Activated gamma-delta T cell treated with anti-CD3 and anti-CD28 coated beads, Interleukin-2, amount 50 U/mL, for 16 hours (primary cell): ENCODE results near the gene MYF5.

ENCODE experiments used
- DNase-seq: peaks from one replicate; pipeline ENCODE4 v3.0.0-alpha.2; 2020; ENCODE audit warnings: low read depth

MYF5 gene

DNA sequence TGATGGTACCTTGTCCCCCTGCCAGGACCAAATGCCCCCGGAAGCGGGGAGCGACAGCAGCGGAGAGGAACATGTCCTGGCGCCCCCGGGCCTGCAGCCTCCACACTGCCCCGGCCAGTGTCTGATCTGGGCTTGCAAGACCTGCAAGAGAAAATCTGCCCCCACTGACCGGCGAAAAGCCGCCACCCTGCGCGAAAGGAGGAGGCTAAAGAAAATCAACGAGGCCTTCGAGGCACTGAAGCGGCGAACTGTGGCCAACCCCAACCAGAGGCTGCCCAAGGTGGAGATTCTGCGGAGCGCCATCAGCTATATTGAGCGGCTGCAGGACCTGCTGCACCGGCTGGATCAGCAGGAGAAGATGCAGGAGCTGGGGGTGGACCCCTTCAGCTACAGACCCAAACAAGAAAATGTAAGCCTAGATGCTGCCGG, 8.9 kb upstream of the MYF5 start:
- DNase-seq = no peak

DNA sequence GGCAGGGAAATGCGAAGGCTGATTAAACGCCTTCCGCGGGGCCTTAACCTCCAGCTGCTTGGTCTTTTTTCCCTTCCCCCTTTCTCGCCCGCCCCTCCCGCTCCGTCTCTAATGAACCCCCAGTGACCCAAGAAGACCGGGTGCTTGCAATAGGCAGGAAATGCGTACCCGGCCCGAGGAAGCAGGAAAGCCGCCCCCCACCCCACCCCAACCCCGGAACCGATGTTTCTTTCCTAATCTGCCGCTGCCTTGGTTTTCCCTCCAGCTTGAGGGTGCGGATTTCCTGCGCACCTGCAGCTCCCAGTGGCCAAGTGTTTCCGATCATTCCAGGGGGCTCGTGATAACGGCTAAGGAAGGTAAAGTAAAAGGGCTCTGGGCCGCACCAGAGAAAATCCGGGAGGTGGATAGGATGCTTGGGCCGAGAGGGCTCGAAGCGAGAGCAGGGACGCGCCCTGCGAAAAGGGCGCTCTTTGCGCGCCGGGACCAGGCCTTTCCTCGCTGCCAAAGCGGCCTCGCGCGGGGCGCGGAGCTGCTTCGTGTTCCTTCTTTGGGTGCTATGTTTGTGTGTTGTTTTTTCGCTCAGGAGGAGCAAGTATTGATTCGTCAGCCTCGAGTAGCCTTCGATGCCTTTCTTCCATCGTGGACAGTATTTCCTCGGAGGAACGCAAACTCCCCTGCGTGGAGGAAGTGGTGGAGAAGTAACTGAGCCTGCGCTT, 8.3 kb upstream of the MYF5 start:
- DNase-seq = no peak

DNA sequence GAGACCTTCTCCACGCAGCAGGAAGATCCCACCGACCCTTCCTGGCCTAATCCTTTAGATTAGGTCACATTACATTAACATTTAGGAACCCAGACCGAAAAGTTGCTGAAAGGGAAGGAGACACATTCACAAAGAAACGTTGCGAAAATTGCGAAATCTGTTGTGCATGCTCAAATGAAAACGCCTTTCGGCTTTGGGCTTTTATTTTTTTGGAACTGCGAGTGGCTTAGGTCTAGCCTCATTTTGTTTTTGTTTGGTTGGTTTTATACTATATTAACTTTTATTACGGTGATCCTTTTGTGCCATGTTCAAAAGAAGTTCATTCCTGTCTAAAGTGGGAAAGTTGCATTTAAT, 7.8 kb upstream of the MYF5 start:
- DNase-seq = no peak

DNA sequence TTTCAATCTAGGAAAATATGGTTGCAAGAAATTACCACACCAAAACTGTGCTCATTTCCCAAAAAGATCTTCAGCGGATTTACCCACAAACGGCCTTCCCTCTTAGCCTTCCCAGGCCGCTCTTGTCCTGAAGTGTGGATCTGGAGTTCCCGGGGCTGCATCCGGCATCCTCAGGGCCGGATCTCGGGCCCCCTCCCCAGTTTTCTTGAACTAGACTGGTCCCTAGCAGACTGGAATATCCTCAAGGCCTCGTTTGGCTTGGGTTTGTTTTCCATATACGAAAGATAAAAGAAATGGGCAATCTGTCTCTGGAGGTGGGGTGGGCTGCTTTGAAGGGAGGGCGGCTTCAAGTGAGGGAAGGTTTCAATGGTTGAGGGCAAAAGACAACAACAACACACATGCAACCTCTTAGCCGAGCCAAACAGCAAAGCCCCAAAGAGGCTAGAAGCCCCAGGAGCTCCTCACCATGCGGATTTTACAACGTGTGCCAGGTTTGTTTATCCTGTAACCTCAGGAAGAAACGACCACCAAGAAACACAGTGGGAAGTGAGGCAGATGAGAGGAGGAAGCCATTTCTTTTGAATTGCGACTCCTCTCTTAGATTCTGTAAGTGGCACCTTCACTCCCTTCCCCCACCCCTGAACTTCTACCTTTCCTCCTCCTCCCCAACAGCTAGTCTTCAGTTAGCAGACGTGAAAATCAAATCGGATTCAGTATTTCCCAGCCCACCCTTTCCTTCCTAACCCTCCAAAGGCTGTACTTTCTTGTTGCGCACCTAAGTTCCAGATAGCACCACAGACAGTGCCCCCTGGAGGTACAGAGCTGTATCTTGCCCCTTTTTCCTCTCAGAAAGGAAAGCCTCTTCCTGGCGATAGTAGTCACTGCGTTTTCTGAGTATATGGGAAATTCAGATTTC, 6.6 kb upstream of the MYF5 start:
- DNase-seq = no peak

DNA sequence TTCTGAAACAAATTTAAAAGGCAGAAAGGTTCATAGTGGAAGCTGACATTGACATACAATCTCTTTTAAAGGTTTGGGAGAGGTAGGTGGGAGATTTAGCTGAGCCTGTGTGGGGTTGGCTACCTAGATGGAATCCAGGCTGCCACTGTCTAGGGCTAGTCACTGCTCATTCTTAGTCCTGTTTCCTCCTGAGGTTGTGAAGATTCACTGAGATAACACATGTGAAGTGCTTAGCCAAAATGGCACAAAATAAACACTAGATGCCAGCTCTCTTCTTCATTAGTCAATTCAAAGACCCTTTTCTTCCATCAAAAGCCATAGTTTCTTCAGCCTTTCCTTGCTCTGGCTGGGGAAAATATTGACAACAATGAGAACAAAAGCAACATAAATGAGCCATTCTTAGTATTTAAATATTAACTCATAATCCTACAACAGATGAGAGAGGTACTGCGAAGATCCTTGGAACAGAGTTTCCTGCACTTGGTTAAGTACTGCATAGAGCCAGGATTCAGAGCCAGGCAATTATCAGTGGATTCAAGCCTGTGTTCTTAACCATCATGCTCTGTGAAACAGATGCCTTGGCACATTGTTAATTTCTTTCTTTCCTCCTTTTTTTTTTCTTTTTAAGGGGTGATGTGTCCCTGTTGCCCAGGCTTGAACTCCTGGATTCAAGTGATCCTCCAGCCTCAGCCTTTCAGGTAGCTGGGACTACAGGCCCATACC, 5.8 kb upstream of the MYF5 start:
- no peak for DNase-seq

DNA sequence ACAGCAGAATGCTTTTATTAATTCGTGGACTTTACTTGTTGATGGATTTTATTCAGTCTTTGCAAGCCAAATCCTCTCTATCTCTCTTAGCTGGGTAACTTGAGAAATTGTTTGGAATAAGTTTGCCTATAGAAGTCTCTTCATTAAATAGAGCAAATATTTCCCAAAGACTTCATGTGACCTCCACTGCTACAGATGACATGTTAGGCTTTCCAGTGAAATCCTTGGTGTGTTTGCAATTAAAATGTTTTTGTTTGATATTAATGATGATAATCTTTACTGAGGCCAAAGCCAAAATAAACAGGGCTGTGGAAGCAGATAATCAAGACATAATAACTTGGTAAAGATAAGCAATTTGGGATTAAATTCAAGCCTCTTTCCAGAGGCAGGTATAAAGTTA, 4.8 kb upstream of the MYF5 start:
- no peak for DNase-seq

DNA sequence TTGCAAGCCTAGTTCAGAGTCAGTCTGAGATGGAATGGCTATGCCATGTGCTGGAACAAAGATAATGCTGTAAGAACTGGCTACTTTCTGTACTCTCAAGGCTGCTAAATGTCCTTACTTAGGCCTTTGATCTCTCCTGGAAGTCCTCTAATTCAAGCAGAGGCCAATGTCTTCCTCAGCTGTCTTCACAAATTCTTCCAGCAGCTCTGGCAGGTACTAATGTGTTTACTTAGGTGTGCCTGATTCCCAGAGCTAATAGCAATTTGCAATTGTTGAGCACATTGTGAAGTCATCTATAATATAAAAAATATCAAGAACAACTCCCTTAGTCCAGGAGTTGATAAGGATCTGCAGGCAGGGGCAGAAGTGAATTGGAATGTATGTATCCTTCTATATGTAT, 3.8 kb upstream of the MYF5 start:
- no peak for DNase-seq

DNA sequence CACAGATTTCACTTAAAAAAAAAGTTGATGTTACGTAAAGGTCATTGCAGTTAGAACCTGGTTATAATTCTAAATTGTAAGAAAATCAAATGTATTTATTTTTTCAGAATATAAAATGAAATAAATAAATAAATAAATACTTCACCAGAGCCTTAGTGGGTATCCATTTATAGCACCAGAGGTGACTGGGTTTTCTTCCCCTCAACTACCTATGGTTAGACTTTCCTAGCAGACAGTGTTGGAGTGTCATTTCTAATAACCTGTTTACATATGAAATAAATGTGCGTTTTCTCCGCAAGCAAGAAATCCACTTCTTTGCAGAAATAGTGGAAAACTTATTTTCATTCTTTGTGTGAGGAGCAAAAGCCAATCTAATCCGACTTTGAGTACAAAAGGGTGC, 3.3 kb upstream of the MYF5 start:
- DNase-seq = no peak

DNA sequence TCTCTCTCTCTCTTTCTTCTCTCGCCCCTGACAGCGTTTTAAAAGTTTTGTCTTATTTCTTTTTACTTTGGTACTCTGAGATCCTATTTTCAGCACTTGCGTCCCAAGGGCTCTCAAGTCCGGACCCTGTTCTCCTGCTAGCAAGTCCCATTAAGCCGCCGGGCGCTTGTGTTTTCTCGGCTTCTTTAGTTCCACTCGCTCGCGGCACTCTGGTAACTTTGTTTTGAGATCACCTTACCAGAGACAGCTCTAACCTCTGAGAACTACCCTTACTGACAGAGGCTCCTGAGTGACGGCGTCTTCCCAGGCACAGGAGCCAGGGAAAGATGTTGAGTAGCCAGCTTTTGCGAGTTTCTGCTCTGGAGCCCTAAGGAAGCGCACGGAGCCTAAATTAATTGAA, 2.7 kb upstream of the MYF5 start:
- no peak for DNase-seq

DNA sequence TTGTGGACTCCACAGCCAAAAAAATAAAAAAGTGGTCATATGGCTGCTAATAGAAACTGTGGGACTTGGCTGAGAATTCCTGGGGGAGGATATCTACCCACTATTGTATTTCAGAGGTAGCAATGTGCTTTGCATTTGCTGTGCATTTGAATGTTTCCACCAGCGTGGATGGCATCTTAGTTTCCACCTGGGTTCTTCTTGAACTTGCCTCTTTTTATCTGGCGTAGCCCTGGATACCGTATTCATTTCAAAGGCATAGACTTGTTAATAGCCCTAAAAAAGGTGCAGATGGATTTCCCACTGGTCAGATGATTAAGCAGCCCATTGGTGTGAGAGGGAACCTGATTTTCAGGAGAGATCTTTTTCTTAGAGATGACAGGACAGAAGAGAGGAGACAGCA, 1.9 kb upstream of the MYF5 start:
- DNase-seq = no peak

DNA sequence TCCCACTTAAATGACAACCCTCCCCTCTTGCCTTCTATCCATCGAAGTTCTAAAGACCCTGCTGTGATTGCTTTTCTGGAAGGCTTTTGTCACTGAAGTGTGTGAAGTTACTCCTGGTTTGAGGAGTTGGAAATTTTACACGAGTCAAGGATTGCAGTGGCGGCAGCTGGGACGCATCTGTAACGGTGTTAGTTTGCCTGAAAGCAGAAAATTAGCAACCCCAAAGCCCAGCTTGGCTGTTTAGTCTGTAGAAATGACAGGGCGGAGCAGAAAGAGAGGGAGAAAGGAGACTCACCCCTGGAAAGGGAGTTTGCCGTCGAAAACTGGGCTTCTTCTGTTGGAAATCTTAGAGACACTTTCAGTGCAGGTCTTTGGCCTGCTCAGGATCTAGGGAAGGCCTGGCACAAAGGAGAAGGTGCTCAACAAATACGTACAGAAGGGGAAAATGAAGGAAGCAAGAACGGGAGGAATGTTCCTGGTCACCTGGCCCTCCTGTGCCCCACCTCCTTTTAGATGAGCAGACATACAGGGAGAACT, 931 bp upstream of the MYF5 start:
- DNase-seq = no peak

DNA sequence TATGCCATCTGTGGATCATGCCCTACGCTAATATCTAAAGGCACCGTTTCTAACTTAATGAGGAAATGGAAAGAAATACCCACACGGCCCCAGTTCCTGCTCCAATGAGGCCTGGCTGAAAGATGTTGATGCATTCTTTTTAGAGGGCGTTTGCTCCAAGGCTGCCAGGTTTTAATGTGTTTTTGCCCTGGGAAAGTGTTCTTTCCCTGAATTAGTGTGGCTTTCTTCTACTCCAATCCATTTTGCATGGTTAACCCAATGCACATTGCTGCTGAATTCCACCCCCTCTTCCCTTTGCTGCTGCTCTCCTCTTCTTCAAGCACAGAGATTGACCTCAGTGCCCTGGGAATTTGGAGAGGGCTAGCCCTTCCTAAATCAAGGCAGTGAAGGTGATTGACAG, 1.1 kb downstream of the MYF5 start:
- no peak for DNase-seq

DNA sequence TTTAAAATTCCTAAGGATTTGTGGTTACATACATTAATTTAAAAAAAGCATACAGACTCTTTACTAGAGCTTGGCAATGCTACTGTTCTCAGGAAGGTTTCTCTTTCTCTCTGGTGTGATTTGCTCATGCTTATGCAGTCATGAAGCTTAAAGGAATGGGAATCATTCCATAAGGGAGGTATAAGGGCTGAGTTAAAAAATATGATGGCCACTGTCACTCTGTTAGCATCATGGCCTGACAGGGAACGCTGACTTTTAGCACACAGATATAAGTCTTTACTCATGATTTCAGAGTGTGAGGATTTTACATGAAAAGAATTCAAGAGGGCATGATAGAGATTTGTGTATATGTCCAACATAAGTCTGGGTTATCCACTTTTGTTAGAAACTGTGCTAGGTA, 3.8 kb downstream of the MYF5 start:
- DNase-seq = no peak

DNA sequence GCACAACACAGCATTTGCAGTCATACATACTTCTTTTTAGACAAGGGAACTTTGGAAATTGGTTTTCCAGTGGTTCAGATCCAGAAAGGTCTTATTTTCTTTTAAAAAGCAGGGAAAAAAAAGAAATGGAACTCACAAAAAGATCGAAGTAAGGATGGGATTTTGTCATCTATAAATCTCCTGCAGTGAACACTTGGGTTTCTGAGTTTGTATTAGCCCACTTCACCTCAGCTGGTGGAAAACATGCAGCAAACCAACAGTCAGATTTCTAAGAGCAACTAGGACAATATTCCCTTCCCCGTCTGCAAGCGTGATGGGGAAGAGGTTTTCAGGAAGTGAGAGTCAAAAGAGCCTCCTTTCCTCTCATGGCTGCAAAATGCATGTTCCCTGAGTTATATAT, 4.6 kb downstream of the MYF5 start:
- no peak for DNase-seq

DNA sequence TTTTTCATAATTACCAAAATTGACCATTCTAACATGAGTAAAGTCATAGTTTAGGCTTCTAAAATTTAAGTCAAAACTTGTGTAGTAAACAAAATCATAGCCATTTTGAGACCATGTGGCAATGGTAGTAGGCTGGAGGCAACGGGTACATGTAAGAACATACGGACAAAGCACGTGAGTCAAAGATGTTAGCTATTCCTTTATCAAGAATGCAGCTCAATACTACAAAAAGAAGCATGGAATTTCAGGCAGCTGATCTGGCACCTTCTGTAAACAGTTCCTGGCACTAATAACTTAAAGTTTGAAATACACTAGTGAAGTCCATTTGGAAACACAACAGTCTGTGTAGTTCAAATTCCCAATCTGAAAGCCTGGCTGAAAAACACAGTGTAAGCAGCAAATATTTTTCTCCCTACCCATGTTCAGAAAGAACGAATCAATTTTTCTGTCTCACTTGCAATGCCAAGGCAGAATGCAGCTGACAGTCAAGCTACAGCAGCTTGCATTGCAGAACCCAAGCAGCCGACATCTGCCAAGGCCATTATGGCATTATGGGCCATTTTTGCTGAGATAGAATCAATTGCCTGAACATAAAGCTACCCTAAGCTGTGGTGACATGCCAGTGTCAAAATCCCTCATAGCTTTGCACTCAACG, 29.3 kb downstream of the MYF5 start:
- DNase-seq = no peak

DNA sequence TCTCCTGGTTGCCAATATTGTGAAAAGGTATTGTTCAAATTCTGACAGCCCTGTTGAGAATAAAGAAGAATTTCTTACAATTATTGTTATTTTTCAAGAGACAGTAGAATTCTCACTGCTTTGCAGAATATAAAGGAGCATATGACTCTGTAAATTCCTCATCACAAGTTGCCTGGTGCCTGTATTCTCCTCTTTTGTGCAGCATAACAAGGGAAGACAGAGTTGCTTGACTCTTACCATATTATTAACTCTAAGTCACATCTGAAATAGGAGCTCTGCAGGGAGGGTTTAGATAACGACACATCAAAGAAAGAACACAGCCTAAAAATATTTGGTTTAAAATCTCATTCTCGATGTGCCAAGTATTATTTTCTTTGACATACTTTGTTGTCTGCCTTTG, 31.1 kb downstream of the MYF5 start:
- DNase-seq = no peak

DNA sequence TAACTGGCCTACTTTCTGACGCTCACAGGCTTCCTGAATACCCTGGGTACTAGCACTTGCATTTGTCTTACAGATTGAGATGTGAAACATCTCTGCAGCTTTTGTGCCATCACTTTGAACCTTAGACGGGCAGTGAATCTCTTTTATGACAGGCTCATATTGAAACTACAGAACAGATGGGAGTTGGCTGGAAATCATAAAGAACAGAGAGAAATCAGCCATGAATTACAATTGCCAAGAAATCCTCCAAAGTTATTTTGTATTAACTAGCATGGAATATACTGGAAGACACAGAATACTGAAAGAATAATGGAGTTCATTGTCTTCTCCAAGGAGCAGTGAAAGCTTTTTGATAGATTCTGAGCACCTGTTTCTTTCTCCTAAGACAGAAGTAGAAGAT, 32.7 kb downstream of the MYF5 start:
- DNase-seq = no peak

DNA sequence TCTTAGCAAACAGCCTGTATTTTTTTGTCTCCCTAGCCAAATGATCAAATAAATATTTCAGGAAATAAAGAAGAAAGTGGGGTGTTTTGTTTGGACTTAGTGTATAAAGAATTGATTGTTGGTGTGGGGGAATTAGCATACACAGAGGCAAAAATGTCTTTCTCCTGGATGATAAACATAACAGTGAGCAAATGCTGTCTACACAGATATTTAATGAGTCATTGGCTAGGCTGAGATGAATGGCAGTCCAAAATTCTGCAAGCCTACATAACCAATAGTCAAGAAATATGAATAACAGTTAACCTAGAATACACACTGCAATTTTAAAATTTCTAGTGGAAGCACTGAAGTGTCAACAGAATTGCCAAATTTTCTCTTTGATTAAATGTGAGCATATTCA, 35.8 kb downstream of the MYF5 start:
- DNase-seq = no peak

DNA sequence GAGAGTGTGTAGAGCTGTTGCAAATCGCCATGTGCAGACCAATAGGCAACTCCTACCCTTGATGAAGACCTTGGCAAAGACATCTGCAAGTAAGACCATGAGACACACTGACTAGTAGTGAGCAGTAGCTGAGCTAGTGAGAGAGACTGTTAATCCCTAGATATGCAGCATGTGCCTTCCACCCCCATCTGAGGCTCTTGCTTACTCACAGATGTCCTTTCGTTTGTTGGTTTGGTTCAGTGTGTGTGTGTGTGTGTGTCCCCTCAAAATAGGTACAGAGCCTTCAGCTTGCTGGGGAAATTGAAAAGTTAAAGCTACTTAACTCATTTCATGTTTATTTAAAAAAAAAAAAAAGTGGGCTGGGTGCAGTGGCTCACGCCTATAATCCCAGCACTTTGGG, 37.6 kb downstream of the MYF5 start:
- no peak for DNase-seq

DNA sequence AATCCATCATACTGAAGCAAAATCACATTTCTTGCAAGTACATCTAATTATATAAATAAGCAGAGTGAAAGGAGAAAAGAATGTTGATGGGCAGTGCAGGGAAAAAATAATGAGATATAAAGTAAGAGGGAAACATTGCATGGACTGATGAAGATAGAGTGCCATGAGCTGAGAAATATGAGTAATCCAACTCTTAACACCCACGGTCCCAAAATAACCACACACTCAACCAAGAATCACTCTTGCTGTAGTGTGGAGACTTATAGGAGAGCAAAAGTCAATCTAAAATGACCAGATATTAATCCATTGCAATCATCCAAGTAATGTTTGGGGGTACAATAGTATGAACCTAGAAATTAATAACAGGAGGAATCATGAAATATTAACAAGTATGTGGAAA, 40.2 kb downstream of the MYF5 start:
- DNase-seq = no peak

DNA sequence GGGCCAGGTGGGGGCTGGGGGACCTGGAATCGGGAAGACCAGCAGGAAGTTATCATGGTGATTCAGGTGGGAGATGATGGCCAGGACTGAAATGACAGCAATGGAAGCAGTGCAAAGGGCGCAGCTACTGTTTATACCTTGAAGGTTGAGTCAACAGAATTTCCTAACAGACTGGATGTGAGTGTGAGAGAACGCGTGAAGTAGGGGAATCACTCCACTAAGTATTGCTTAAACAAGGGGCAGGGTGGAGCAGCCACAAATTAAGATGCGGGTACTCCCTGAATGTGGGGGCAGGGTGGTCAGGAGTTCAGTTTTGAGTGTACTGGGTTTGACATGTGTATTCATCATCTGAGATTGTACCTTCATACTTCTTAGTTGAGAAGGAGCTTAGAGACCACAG, 45.1 kb downstream of the MYF5 start:
- DNase-seq = no peak

DNA sequence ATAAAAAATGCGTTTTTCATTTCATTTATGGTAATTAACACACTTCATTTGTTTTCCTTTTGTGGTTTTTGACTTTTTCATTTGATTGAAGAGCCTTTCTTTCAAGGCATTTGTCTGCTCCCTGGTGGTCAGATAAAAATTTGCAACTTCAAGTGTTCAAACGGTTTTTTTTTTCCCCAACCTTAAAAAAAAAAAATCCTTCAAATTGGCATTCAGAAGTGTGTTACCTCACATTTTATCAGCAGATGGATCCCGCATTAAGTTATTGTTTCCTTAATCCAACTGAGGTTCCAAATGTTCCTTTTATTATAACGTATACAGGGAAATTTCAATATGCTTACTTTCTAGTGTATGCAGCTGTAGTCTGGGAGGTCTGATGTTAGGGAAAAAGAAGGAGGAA, 47.2 kb downstream of the MYF5 start:
- DNase-seq = no peak
